Measurements from ENCODE around the gene RIOX2. TPM values are rescaled to one million over a fixed set of nuclear protein-coding genes. Genes with fewer than 3 reads are reported as not detected.

Gene RIOX2
- total and polyA plus RNA-seq, 2 of the 8 experiments (the other 6 are each of a cell fraction or from before 2014, with no cell fraction given), result 3.8 to 16.4 TPM

- TF ChIP-seq CBX8 (IDR thresholded peaks at IDR 0.05; ENCODE audit: borderline replicate concordance, low read depth, low read length), result no peak
- no peak for TF ChIP-seq SIRT6 (IDR thresholded peaks at IDR 0.05; ENCODE audit: low read length)
- peak; percentile 71 for TF ChIP-seq CREB1 (IDR thresholded peaks at IDR 0.05)
Observed at GRCh38 chr3:97971679-97972567, at the start of gene RIOX2 (continued).
